CD4-positive, CD25-positive, alpha-beta regulatory T cell (primary cell): Measurements from ENCODE around the gene TLR7. TPM values are rescaled to one million over a fixed set of nuclear protein-coding genes. Genes with fewer than 3 reads are reported as not detected.

Source experiments
- ATAC-seq, 2 donors: fragments of 150-1000 bp; cut with Tn5 transposase; one replicate each; pipeline ENCODE4 v1.10.0; 2021; ENCODE audit warnings: low read depth in 2 of 2, moderate number of reproducible peaks in 2 of 2, moderate library complexity in 1 of 2
- DNase-seq, 3 donors: peaks; one replicate each; pipeline versions ENCODE4 v3.0.0 to v3.0.0-alpha.2; 2012 to 2022; ENCODE audit warnings: mixed read lengths in 1 of 3
- H3K27ac ChIP-seq: one replicate; pipeline ENCODE4 v1.7.0; 2013; ENCODE audit warnings: mild to moderate bottlenecking, low read length; ENCODE audit not compliant: insufficient read depth, poor library complexity, severe bottlenecking
- H3K27me3 ChIP-seq: one replicate; pipeline ENCODE4 v1.7.0; 2013; ENCODE audit warnings: low read length; ENCODE audit not compliant: control insufficient read depth, insufficient read depth
- H3K36me3 ChIP-seq: one replicate; pipeline ENCODE4 v1.7.0; 2013; ENCODE audit warnings: mild to moderate bottlenecking, low read length, moderate library complexity; ENCODE audit not compliant: control insufficient read depth, insufficient read depth
- H3K4me1 ChIP-seq: 2 replicates; pipeline ENCODE4 v1.7.0; 2013; ENCODE audit warnings: mild to moderate bottlenecking, low read length; ENCODE audit not compliant: insufficient read depth, control insufficient read depth, poor library complexity, severe bottlenecking
- H3K4me3 ChIP-seq: one replicate; pipeline ENCODE4 v1.7.0; 2013; ENCODE audit warnings: low read depth, mild to moderate bottlenecking, low read length, moderate library complexity
- H3K9me3 ChIP-seq, 2 experiments: 1 replicate in 1 of 2; 2 replicates in 1 of 2; pipeline ENCODE4 v1.7.0; 2013; ENCODE audit warnings: low read length in 2 of 2, mild to moderate bottlenecking in 1 of 2, moderate library complexity in 1 of 2; ENCODE audit not compliant: control insufficient read depth in 2 of 2
- H3K27ac Mint-ChIP-seq, 3 donors: one replicate each; pipeline ENCODE4 v1.8.0; 2020 to 2022; ENCODE audit warnings: mild to moderate bottlenecking in 3 of 3, mixed read lengths in 3 of 3, moderate library complexity in 2 of 3
- H3K27me3 Mint-ChIP-seq: one replicate; pipeline ENCODE4 v1.8.0; 2022; ENCODE audit warnings: mild to moderate bottlenecking, mixed read lengths
- H3K36me3 Mint-ChIP-seq: one replicate; pipeline ENCODE4 v1.8.0; 2020; ENCODE audit warnings: mixed read lengths
- H3K4me1 Mint-ChIP-seq, 4 donors: one replicate each; pipeline ENCODE4 v1.8.0; 2020 to 2022; ENCODE audit warnings: mixed read lengths in 4 of 4, mild to moderate bottlenecking in 1 of 4
- H3K4me3 Mint-ChIP-seq, 4 donors: one replicate each; pipeline ENCODE4 v1.8.0; 2020 to 2022; ENCODE audit warnings: mild to moderate bottlenecking in 4 of 4, mixed read lengths in 4 of 4, moderate library complexity in 3 of 4
- H3K9me3 Mint-ChIP-seq, 7 donors: one replicate each; pipeline ENCODE4 v1.8.0; 2020 to 2022; ENCODE audit warnings: mixed read lengths in 7 of 7, mild to moderate bottlenecking in 3 of 7, moderate library complexity in 2 of 7
- polyA plus RNA-seq, 4 donors: library from polyadenylated mRNA; unstranded; fragments of 300-500 nt; fragmentation: Illumina TruSeq; gene quantifications; one replicate each; pipeline ENCODE4 v1.2.3, GENCODE V29; 2021
- total RNA-seq: library from RNA; stranded (reverse); gene quantifications from one replicate; pipeline ENCODE4 v1.2.3, GENCODE V29; 2022

The TLR7 gene
- total and polyA plus RNA-seq, 5 donors from 2014 or later: 0.02 to 0.15 TPM; not detected in 3

DNA sequence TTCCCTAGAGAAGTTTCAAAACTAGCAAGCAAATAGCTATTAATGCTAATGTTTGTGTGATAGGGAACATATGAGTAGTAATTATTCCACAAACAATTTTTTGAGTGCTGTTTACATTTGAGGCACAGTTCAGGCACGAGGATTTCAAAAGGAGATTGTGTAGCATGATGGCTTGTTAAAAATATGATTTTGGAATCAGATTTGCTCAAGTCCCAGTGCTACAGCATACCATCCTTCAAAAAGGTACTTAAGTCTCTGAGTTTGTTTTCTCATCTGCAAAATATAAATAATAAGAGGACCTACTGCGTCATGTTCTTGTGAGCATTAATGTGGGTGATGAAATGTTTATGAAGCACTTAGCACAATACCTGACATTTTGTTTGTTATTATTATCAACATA is 50.9 kb downstream of the TLR7 start:
- Histone ChIP-seq H3K27me3 (no peaks in the 10 kb centered on the region), H3K4me3 (no peak overlapping the region), H3K36me3 (no peaks in the 10 kb centered on the region), H3K4me1 (no peaks in the 10 kb centered on the region), H3K9me3 (no peaks in the 10 kb centered on the region), H3K27ac (no peak overlapping the region)
- DNase-seq: no peak
- no peak overlapping the region for H3K27ac Mint-ChIP-seq
- peaks cover 0 to 2% (median 0%) of the 10 kb centered on the region in 7 donors for H3K9me3 Mint-ChIP-seq
- ATAC-seq: no peak
- no peaks in the 10 kb centered on the region for H3K36me3 Mint-ChIP-seq
- H3K27me3 Mint-ChIP-seq: peaks cover 4% of the 10 kb centered on the region
- no peak overlapping the region for H3K4me3 Mint-ChIP-seq
- H3K4me1 Mint-ChIP-seq: no peaks in the 10 kb centered on the region

DNA sequence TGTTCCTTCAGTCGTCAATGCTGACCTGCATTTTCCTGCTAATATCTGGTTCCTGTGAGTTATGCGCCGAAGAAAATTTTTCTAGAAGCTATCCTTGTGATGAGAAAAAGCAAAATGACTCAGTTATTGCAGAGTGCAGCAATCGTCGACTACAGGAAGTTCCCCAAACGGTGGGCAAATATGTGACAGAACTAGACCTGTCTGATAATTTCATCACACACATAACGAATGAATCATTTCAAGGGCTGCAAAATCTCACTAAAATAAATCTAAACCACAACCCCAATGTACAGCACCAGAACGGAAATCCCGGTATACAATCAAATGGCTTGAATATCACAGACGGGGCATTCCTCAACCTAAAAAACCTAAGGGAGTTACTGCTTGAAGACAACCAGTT is 52.2 kb downstream of the TLR7 start:
- DNase-seq: no peak

DNA sequence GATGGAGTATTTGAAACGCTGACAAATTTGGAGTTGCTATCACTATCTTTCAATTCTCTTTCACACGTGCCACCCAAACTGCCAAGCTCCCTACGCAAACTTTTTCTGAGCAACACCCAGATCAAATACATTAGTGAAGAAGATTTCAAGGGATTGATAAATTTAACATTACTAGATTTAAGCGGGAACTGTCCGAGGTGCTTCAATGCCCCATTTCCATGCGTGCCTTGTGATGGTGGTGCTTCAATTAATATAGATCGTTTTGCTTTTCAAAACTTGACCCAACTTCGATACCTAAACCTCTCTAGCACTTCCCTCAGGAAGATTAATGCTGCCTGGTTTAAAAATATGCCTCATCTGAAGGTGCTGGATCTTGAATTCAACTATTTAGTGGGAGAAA is 52.7 kb downstream of the TLR7 start:
- H3K4me3 Mint-ChIP-seq: no peak overlapping the region

More for the DNA sequence above, 52.2 kb downstream of the TLR7 start:
- no peak for ATAC-seq
- Histone ChIP-seq H3K9me3 (no peaks in the 10 kb centered on the region), H3K4me3 (no peak overlapping the region), H3K27me3 (no peaks in the 10 kb centered on the region), H3K27ac (no peak overlapping the region), H3K4me1 (no peaks in the 10 kb centered on the region), H3K36me3 (no peaks in the 10 kb centered on the region)
- no peak overlapping the region for H3K27ac Mint-ChIP-seq
- peaks cover 0 to 2% (median 0%) of the 10 kb centered on the region in 7 donors for H3K9me3 Mint-ChIP-seq
- no peaks in the 10 kb centered on the region for H3K4me1 Mint-ChIP-seq
- H3K36me3 Mint-ChIP-seq: no peaks in the 10 kb centered on the region
- H3K4me3 Mint-ChIP-seq: no peak overlapping the region
- H3K27me3 Mint-ChIP-seq: peaks cover 9% of the 10 kb centered on the region

GRCh38 chrX:12920990-12921389 is 54.1 kb downstream of the TLR7 start:
- Histone ChIP-seq H3K9me3 (no peaks in the 10 kb centered on the region), H3K4me3 (no peak overlapping the region), H3K27ac (no peak overlapping the region), H3K36me3 (no peaks in the 10 kb centered on the region), H3K27me3 (no peaks in the 10 kb centered on the region), H3K4me1 (no peaks in the 10 kb centered on the region)
- H3K9me3 Mint-ChIP-seq: peaks cover 0 to 3% (median 0%) of the 10 kb centered on the region in 7 donors
- ATAC-seq (no peak), DNase-seq (no peak)
- no peak overlapping the region for H3K4me3 Mint-ChIP-seq
- H3K27ac Mint-ChIP-seq: no peak overlapping the region
- peaks cover 17% of the 10 kb centered on the region for H3K27me3 Mint-ChIP-seq
- H3K36me3 Mint-ChIP-seq: no peaks in the 10 kb centered on the region
- no peaks in the 10 kb centered on the region for H3K4me1 Mint-ChIP-seq

More for the DNA sequence above, 52.7 kb downstream of the TLR7 start:
- Mint-ChIP-seq H3K4me1 (no peaks in the 10 kb centered on the region), H3K27ac (no peak overlapping the region), H3K36me3 (no peaks in the 10 kb centered on the region), H3K9me3 (peaks cover 0 to 3% (median 0%) of the 10 kb centered on the region in 7 donors), H3K27me3 (peaks cover 10% of the 10 kb centered on the region)
- H3K36me3 ChIP-seq: no peaks in the 10 kb centered on the region
- ATAC-seq (no peak), DNase-seq (no peak)
- no peaks in the 10 kb centered on the region for H3K27me3 ChIP-seq
- H3K4me3 ChIP-seq: no peak overlapping the region
- H3K27ac ChIP-seq: no peak overlapping the region
- H3K4me1 ChIP-seq: no peaks in the 10 kb centered on the region
- no peaks in the 10 kb centered on the region for H3K9me3 ChIP-seq

- peaks cover 13% of the 10 kb centered on the region for H3K27me3 Mint-ChIP-seq
Observed at GRCh38 chrX:12921886-12922598, 55.2 kb downstream of the TLR7 start.

DNA sequence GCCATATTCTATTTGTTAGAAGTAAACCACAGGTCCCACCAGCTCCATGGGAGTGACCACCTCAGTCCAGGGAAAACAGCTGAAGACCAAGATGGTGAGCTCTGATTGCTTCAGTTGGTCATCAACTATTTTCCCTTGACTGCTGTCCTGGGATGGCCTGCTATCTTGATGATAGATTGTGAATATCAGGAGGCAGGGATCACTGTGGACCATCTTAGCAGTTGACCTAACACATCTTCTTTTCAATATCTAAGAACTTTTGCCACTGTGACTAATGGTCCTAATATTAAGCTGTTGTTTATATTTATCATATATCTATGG is 55.7 kb downstream of the TLR7 start:
- no peaks in the 10 kb centered on the region for H3K4me1 ChIP-seq
- no peaks in the 10 kb centered on the region for H3K36me3 ChIP-seq
- no peak for ATAC-seq
- Mint-ChIP-seq H3K4me3 (no peak overlapping the region), H3K36me3 (no peaks in the 10 kb centered on the region), H3K9me3 (peaks cover 0 to 3% (median 0%) of the 10 kb centered on the region in 7 donors), H3K27ac (no peak overlapping the region), H3K4me1 (no peaks in the 10 kb centered on the region), H3K27me3 (peaks cover 13% of the 10 kb centered on the region)
- no peaks in the 10 kb centered on the region for H3K27me3 ChIP-seq
- no peak overlapping the region for H3K4me3 ChIP-seq
- no peak for DNase-seq
- H3K27ac ChIP-seq: no peak overlapping the region
- no peaks in the 10 kb centered on the region for H3K9me3 ChIP-seq

More at GRCh38 chrX:12921886-12922598, 55.2 kb downstream of the TLR7 start:
- Mint-ChIP-seq H3K4me1 (no peaks in the 10 kb centered on the region), H3K9me3 (peaks cover 0 to 3% (median 0%) of the 10 kb centered on the region in 7 donors), H3K4me3 (no peak overlapping the region), H3K27ac (no peak overlapping the region), H3K36me3 (no peaks in the 10 kb centered on the region)
- ATAC-seq (no peak), DNase-seq (no peak)
- no peaks in the 10 kb centered on the region for H3K36me3 ChIP-seq
- no peak overlapping the region for H3K27ac ChIP-seq
- H3K9me3 ChIP-seq: no peaks in the 10 kb centered on the region
- H3K4me1 ChIP-seq: no peaks in the 10 kb centered on the region
- no peaks in the 10 kb centered on the region for H3K27me3 ChIP-seq
- no peak overlapping the region for H3K4me3 ChIP-seq

DNA sequence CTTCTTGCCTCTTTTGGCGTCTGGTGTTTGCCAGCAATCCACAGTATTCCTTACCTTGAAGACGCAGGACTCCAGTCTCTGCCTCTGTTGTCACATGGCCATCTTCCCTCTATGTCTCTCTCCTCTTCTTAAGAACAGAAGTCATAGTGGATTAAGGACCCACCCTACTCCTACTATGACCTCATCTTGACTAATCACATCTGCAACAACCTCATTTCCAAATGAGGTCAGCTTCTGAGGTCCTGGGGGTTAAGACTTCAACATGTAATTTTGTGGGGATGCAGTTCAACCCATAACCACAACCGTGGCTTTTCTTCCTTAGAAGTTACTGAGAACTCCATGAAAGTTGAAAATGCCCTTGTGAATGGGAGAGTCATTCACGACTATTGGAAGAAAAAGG is 62.8 kb downstream of the TLR7 start:
- Mint-ChIP-seq H3K36me3 (no peaks in the 10 kb centered on the region), H3K4me1 (no peaks in the 10 kb centered on the region), H3K27me3 (peaks cover 6% of the 10 kb centered on the region), H3K4me3 (no peak overlapping the region), H3K9me3 (peaks cover 0 to 8% (median 0%) of the 10 kb centered on the region in 7 donors), H3K27ac (no peak overlapping the region)
- H3K27me3 ChIP-seq: no peaks in the 10 kb centered on the region
- ATAC-seq (no peak), DNase-seq (no peak)
- H3K27ac ChIP-seq: no peak overlapping the region
- H3K36me3 ChIP-seq: no peaks in the 10 kb centered on the region
- H3K4me3 ChIP-seq: no peak overlapping the region
- H3K4me1 ChIP-seq: no peaks in the 10 kb centered on the region
- no peaks in the 10 kb centered on the region for H3K9me3 ChIP-seq

GRCh38 chrX:12930150-12930549 is 63.3 kb downstream of the TLR7 start:
- H3K27ac Mint-ChIP-seq: no peak overlapping the region
- no peaks in the 10 kb centered on the region for H3K36me3 Mint-ChIP-seq
- no peaks in the 10 kb centered on the region for H3K4me1 ChIP-seq
- no peak overlapping the region for H3K4me3 ChIP-seq
- H3K27me3 ChIP-seq: no peaks in the 10 kb centered on the region
- DNase-seq (no peak), ATAC-seq (no peak)
- H3K4me3 Mint-ChIP-seq: no peak overlapping the region
- H3K27ac ChIP-seq: no peak overlapping the region
- H3K9me3 ChIP-seq: no peaks in the 10 kb centered on the region
- no peaks in the 10 kb centered on the region for H3K36me3 ChIP-seq
- H3K9me3 Mint-ChIP-seq: peaks cover 0 to 8% (median 0%) of the 10 kb centered on the region in 7 donors
- no peaks in the 10 kb centered on the region for H3K4me1 Mint-ChIP-seq
- H3K27me3 Mint-ChIP-seq: peaks cover 2% of the 10 kb centered on the region
